ENCODE measurements around the gene PRCC.

DNA sequence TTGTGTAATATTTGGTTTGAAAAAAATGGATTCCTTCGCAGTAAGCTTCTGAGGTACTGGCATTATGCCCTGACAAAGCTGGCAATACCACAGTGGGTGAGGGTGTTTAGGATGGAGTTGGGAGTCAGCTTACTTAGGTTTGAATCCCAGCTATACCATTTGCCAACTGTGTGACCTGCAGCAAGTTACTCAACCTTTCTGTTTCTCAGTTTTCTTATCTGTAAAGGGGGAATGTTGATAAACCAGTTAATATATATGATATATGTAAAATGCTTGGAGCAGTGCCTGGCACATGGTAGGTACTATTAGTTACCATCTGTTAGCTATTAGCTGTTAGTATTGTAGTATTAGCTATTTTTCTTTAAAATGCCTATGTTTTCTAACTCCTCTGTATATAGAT is 11.0 kb upstream of the PRCC start:
- TF ChIP-seq, protein P1, sequence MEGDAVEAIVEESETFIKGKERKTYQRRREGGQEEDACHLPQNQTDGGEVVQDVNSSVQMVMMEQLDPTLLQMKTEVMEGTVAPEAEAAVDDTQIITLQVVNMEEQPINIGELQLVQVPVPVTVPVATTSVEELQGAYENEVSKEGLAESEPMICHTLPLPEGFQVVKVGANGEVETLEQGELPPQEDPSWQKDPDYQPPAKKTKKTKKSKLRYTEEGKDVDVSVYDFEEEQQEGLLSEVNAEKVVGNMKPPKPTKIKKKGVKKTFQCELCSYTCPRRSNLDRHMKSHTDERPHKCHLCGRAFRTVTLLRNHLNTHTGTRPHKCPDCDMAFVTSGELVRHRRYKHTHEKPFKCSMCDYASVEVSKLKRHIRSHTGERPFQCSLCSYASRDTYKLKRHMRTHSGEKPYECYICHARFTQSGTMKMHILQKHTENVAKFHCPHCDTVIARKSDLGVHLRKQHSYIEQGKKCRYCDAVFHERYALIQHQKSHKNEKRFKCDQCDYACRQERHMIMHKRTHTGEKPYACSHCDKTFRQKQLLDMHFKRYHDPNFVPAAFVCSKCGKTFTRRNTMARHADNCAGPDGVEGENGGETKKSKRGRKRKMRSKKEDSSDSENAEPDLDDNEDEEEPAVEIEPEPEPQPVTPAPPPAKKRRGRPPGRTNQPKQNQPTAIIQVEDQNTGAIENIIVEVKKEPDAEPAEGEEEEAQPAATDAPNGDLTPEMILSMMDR (conservative IDR thresholded peaks at IDR 0.05; ENCODE audit: low read length), result no peak
- TF ChIP-seq EZH2phosphoT487 (IDR thresholded peaks at IDR 0.05; ENCODE audit: borderline replicate concordance), result no peak
